HEK293 (cell line): Measurements from ENCODE around the gene C1orf21.

Experiments
- CTCF ChIP-seq: fragments of 450-650 bp; formaldehyde crosslinking; IDR thresholded peaks from 2 replicates; pipeline ENCODE4 v1.5.1; 2016; ENCODE audit warnings: missing biosample characterization, missing genetic modification characterization
- TRIM28 ChIP-seq: IDR thresholded peaks from 2 replicates; pipeline ENCODE4 v1.6.1; 2011; ENCODE audit warnings: low read length, control low read depth, borderline replicate concordance
- ZBTB7A ChIP-seq: fragments of 450-650 bp; formaldehyde crosslinking; IDR thresholded peaks from 2 replicates; pipeline ENCODE4 v1.5.1; 2016; ENCODE audit warnings: low read depth, missing biosample characterization, missing genetic modification characterization
- ZNF311 ChIP-seq: fragments of 450-650 bp; formaldehyde crosslinking; IDR thresholded peaks from 2 replicates; pipeline ENCODE4 v1.5.1; 2017; ENCODE audit warnings: missing biosample characterization, missing genetic modification characterization, borderline replicate concordance
- ZNF423 ChIP-seq: fragments of 450-650 bp; formaldehyde crosslinking; IDR thresholded peaks from 2 replicates; pipeline ENCODE4 v1.5.1; 2016; ENCODE audit warnings: missing biosample characterization, missing genetic modification characterization
- ZNF777 ChIP-seq: fragments of 450-650 bp; formaldehyde crosslinking; IDR thresholded peaks from 2 replicates; pipeline ENCODE4 v1.5.1; 2017; ENCODE audit warnings: missing biosample characterization, missing genetic modification characterization, borderline replicate concordance

GRCh38 chr1:184567637-184568036 is 180.8 kb downstream of the C1orf21 start:
- TF ChIP-seq ZNF423 (tag by site-specific recombination) (no peak), TRIM28 (no peak), ZNF311 (tag by site-specific recombination) (no peak), CTCF (tag by site-specific recombination) (no peak), ZNF777 (no peak), ZBTB7A (tag by site-specific recombination) (no peak)
